ENCODE results near the gene VCAN.
A peak's percentile ranks its signal among the peaks of the same experiment; 100 is the strongest.

Gene VCAN

DNA sequence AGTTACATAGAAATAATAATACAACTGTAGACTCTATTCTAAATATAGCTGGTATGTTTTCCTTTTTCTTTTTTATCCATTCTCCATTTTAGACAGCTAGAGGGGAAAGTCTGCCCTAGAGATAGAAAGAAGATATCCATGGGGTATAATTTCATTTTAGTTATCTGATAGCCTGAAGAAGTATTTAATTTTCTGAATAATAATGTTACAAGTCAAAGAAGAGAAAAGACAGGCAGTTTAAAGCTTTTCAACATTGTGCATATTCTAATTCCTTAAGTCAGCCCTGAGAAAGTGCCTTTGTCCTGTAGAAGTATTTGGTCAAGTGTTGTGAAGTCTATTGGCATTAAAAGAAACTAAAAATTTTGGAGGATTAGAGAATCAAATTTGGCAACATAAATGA lies 2.5 kb upstream of the VCAN start:
- no peak for DNase-seq

DNA sequence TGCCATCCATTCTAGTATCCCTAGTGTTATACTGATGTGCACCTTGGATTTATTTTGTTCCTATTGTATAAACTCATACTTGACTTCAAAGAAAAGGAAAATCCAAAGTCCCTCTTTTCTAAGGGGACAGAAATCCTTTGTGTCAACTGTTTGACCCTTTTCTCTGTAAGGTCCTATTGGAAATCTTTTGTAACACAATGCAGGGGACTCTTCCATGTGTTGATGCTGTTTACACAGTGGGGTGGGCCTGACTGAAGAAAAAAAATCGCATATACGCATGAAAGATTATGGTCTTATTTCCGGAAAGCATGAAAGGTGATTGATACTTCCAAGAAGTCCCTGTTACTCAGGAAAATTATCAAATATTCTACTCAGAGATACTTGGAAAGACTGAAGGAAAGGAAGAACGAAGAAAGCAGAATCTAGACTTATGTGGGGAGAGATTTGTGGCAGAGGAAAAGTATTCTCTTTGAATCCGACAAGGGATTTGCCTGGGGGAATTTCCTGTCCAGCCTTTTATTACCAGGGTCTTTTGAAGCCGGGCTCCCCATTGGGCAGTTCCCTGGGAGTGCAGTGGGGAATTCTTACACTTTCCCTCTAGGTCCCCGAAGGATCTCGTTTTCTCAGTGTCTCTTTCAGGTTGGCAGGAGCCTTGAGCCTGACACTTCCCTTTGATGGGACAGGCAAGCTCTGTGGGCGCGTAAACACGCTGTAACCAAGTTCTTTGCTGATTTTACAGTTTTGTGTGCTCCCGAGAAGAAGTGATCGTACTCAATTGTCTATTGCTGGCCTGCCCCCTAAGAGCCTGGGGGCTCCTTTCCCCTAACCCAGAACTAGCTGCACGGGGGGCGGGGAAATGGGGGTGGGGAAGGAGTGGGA lies 779 bp upstream of the VCAN start:
- DNase-seq, result no peak

DNA sequence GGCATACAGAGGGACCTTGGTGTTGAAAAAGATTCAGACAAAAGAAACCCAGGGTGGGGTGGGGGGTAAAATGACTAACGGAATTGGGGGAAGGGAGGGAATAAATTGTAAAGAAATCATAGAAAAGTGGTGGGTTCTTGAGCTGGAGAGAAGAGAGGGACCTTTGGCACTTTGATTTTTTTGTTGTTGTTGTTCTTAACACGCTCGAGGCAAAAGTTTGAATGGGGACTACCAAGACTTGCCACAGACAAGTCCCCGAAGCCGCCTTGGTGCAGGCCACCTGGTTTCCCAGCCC lies 616 bp downstream of the VCAN start:
- DNase-seq, result peak; percentile 15

DNA sequence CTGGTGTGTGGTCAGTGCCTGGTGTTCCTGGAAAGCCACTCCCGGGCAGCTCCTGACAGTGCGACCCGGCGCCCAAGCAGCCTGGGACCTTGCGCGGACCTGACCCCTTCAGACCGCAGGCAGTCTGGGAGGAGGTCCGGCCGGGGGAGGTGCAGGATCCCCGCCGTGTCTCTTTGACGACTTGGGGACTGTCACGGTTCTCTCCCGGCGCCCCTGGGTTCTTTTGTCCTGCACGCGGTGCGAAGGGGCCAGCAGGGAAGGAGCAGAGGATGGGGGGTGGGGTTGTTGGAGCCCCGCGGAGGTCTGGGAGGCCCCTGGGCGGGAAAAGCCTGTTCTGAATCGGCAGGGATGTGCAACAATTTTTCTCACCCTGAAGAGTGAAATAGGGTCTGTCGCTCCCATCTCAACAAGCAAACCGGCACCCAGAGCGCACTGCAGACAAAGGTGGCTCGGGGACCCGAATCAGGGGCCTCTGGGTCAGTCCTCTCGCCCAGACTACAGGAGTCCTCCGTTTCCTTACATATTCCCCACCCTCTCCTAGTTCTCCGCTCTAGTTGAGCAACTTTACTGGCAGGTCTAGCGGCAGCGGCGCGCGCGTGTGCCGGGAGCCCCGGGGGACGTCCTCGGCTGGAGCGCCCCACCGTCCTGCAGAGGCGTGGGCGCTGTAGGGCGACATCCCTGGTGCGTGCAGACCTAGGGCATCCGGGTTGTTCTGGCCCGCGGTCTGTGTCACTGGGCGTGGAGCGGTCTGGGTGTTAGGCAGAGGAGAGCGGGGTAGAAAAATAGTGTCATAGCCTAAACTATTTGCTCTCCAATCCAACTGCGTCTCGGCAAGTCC lies 1.2 kb downstream of the VCAN start:
- peak; percentile 30 for DNase-seq

GRCh38 chr5:83473346-83474160 lies 2.0 kb downstream of the VCAN start:
- peak; percentile 67 for DNase-seq

GRCh38 chr5:83474161-83474796 lies 2.7 kb downstream of the VCAN start:
- DNase-seq, result peak; percentile 85

GRCh38 chr5:83474991-83475390 lies 3.4 kb downstream of the VCAN start:
- no peak for DNase-seq

- no peak for DNase-seq
Measured at GRCh38 chr5:83475391-83475863, 3.9 kb downstream of the VCAN start.

DNA sequence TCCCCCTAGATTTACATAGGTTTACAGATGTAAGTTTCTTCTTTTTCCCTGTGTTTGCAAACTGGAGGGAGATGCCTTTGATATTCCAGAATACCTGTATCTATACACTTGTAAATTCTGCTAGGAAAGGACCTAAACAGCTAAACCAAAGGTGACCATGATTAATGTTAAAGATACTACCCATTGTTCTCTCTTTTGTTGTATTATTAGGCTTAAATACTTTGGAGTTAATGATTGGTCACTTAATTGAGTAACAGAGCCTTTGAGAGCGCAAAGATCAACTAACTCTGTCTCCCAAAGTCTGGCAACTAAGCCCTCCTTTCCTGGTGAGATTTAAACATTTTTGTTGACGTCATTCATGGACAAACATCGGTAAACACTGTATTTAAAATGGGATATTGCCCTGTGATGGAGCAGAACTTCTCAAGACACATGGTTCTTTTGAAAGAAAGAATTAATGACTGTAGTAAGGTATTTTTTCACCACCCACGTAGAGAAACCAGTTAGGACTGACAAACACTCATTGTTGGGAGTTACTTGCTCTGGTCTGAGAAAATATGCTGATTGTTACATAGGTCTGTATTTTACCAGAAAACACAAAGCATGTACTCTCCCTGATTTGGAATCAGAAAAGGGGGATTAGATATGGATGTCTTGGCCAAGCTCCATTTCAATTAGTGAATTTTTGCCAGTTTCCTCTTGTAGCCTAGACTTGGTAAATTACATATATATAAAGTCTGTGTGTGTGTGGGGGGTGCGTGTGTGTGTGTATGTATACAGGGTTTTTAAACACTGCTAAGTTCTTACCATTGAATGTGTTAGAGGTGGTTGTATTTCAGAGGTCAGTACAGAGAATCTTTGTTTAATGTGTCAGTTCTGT lies 4.6 kb downstream of the VCAN start:
- DNase-seq, result no peak

DNA sequence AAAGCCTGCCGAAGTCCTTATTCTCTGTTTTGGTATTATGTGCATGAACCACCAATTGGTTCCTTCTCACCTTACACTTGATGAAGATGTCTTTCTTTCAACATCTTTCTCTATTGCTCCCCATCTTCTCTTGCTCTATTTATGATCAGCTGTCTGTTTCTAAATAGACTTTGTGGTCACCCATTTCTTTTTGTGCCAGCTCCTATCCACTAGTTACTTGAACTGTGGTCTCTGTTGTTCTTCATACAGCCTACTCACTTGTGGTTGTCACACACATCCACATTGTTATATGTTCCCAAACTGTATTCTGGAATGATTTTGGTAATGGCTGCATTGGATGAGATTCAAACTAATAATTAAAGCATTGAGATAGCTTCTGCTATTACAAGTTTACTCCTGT lies 11.4 kb downstream of the VCAN start:
- no peak for DNase-seq

GRCh38 chr5:83484294-83484693 lies 12.8 kb downstream of the VCAN start:
- DNase-seq, result no peak

DNA sequence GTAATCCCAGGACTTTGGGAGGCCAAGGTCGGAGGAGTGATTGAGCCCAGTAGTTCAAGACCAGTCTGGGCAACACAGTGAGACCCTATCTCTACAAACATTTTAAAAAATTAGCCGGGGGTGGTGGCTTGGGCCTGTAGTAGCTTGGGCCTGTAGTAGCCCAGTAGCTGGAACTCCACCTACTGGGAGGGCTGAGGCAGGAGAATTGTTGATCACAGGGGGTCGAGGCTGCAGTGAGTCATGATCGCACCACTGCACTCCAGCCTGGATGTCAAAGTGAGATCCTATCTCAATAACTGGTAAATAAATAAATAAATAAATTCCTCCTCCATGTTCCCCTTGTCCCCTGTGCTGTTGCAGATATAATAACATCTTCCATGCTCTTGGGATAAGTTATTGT lies 14.3 kb downstream of the VCAN start:
- DNase-seq, result no peak

DNA sequence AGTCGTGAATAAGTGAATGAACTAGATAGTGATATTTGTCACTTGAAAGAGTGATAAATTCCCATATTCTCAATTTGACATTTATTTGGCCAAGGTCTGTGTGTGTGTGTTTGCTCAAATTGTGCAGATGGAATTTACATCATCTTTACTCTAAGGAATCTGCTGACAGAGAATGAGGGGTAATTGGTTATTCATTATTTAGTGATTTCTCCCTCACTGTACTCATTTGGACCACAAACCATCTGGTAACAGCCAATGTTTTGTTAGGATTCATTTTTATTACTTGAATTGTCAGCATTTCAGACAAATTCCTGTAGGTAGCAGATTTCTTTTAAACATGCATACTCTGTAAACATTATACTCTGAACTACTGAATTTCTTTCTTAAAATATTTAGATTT lies 15.6 kb downstream of the VCAN start:
- no peak for DNase-seq

DNA sequence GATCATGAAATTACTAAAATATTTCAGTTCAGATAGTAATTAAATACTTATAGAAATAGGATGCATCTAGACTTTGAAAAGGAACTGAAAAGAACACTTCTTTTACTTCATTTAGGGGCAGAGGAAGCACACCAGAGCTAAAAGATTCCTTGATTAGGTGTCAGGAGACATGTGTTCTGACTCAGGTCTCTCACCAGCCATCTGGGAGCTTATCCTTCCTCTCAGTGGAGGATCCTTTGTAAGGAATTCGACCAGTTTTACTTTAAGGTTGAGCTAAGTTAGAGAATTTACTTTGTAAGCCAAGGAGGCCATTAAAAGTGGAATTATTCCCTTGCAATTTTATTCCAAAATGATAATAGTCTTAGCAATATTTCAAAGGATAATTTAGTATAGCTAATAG lies 16.7 kb downstream of the VCAN start:
- DNase-seq, result no peak

- no peak for DNase-seq
Measured at GRCh38 chr5:83488821-83489220, 17.3 kb downstream of the VCAN start.

DNA sequence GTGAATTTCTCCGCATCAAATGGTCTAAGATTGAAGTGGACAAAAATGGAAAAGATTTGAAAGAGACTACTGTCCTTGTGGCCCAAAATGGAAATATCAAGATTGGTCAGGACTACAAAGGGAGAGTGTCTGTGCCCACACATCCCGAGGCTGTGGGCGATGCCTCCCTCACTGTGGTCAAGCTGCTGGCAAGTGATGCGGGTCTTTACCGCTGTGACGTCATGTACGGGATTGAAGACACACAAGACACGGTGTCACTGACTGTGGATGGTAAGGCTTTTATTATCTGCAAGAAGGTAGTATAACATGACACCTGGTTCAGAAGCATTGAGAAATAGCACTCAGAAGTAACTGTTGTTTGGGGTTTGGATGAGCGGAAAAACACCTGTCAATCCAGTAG lies 18.7 kb downstream of the VCAN start:
- DNase-seq, result no peak

- no peak for DNase-seq
Measured at GRCh38 chr5:83492331-83492730, 20.8 kb downstream of the VCAN start.

- no peak for DNase-seq
Measured at GRCh38 chr5:83493644-83494043, 22.1 kb downstream of the VCAN start.

GRCh38 chr5:83494087-83494620 lies 22.6 kb downstream of the VCAN start:
- DNase-seq, result no peak

- no peak for DNase-seq
Measured at GRCh38 chr5:83494666-83495065, 23.1 kb downstream of the VCAN start.

- no peak for DNase-seq
Measured at GRCh38 chr5:83496626-83497025, 25.1 kb downstream of the VCAN start.

DNA sequence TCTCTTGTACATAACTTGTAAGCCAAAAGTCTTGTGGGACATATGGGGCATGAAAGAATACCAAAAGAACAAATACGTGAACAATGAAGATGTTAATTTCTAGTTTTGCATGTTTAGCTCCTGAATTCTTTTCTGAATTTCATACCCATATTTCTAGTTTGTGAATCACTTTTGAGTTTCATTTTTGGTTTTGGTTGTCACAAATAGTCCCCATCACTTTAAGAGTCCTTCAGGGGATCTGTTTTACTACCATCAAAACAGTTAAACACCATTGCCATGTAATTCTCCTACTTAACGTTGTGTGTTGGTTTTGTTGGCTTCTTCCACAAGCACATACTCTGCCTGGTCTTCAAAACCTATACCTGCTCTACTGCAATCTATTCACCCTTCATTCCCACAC lies 27.0 kb downstream of the VCAN start:
- no peak for DNase-seq
